IMR-90 (cell line): ENCODE results near the gene EHMT1. TPM values are rescaled to one million over a fixed set of nuclear protein-coding genes. Genes with fewer than 3 reads are reported as not detected.

Experiments
- ATAC-seq: fragments of 200-7000 bp; cut with Tn5 transposase; 2 replicates; pipeline ENCODE4 v1.9.1; 2020; ENCODE audit warnings: low read depth, mild to moderate bottlenecking, moderate library complexity
- BruUV-seq: library from RNA; stranded (reverse); fragments of 400-500 nt; replicated peaks from 2 replicates; lab custom pipeline; 2021; lab: Mats Ljungman, UMichigan
- CTCF ChIA-PET: fragments of 300-600 bp; formaldehyde crosslinking; extraction: SDS; loops from one replicate; lab custom pipeline; 2021; ENCODE audit warnings: antibody characterized with exemption; lab: Yijun Ruan, JAX
- POLR2A ChIA-PET: fragments of 300-600 bp; sonication (Branson Sonifier 250); formaldehyde crosslinking; loops from one replicate; lab custom pipeline; 2022; ENCODE audit warnings: antibody characterized with exemption; ENCODE audit not compliant: unreplicated experiment; lab: Charles Lee
- DNase-seq: peaks from one replicate; pipeline ENCODE4 v3.0.0; 2013
- H2AFZ ChIP-seq: replicated peaks from 2 replicates; pipeline ENCODE3; 2013; ENCODE audit warnings: low read length, mild to moderate bottlenecking; ENCODE audit not compliant: poor library complexity
- H2AK5ac ChIP-seq: 2 replicates; pipeline ENCODE4 v1.6.1; 2013; ENCODE audit warnings: low read depth, low read length, inconsistent platforms
- H2AK9ac ChIP-seq: replicated peaks from 2 replicates; pipeline ENCODE3; 2013; ENCODE audit warnings: mild to moderate bottlenecking, low read depth, low read length, moderate library complexity; ENCODE audit not compliant: poor library complexity
- H2BK120ac ChIP-seq: 2 replicates; pipeline ENCODE4 v1.6.1; 2013; ENCODE audit warnings: low read depth, low read length, inconsistent platforms
- H2BK15ac ChIP-seq: 3 replicates; pipeline ENCODE4 v1.6.1; 2013; ENCODE audit warnings: low read depth, low read length, inconsistent platforms
- H2BK20ac ChIP-seq: 2 replicates; pipeline ENCODE4 v1.6.1; 2013; ENCODE audit warnings: low read depth, mild to moderate bottlenecking, inconsistent platforms, low read length, moderate library complexity
- H2BK5ac ChIP-seq: 2 replicates; pipeline ENCODE4 v1.6.1; 2013; ENCODE audit warnings: mild to moderate bottlenecking, low read depth, low read length, inconsistent platforms; ENCODE audit not compliant: poor library complexity, severe bottlenecking
- H3K14ac ChIP-seq: replicated peaks from 2 replicates; pipeline ENCODE4 v1.6.1; 2013; ENCODE audit warnings: low read depth, low read length, inconsistent platforms
- H3K18ac ChIP-seq: 2 replicates; pipeline ENCODE4 v1.6.1; 2013; ENCODE audit warnings: low read depth, low read length, control low read depth
- H3K23ac ChIP-seq: 2 replicates; pipeline ENCODE4 v1.6.1; 2013; ENCODE audit warnings: low read depth, low read length, inconsistent platforms
- H3K27ac ChIP-seq: 2 replicates; pipeline ENCODE4 v1.5.1; 2013; ENCODE audit warnings: mild to moderate bottlenecking, control low read depth, low read length; ENCODE audit not compliant: insufficient read depth
- H3K27me3 ChIP-seq: 2 replicates; pipeline ENCODE4 v1.6.1; 2013; ENCODE audit warnings: low read length; ENCODE audit not compliant: control insufficient read depth, insufficient read depth
- H3K36me3 ChIP-seq: 2 replicates; pipeline ENCODE4 v1.6.1; 2013; ENCODE audit warnings: low read length, mixed read lengths; ENCODE audit not compliant: control insufficient read depth, insufficient read depth
- H3K4ac ChIP-seq: 2 replicates; pipeline ENCODE4 v1.6.1; 2013; ENCODE audit warnings: low read depth, low read length, inconsistent platforms
- H3K4me1 ChIP-seq: 2 replicates; pipeline ENCODE4 v1.6.1; 2013; ENCODE audit warnings: low read length, mixed read lengths; ENCODE audit not compliant: control insufficient read depth, insufficient read depth
- H3K4me2 ChIP-seq: 2 replicates; pipeline ENCODE4 v1.6.1; 2013; ENCODE audit warnings: low read depth, mild to moderate bottlenecking, control low read depth, low read length, moderate library complexity
- H3K4me3 ChIP-seq: 2 replicates; pipeline ENCODE4 v1.5.1; 2013; ENCODE audit warnings: low read depth, mild to moderate bottlenecking, control low read depth, low read length, moderate library complexity; ENCODE audit not compliant: insufficient read depth
- H3K56ac ChIP-seq: 2 replicates; pipeline ENCODE4 v1.6.1; 2013; ENCODE audit warnings: low read length, inconsistent platforms; ENCODE audit not compliant: insufficient read depth; ENCODE audit errors: extremely low read depth
- H3K79me1 ChIP-seq, 2 experiments: 2 replicates each; pipeline ENCODE4 v1.6.1; 2013; ENCODE audit warnings: low read length in 2 of 2, inconsistent platforms in 1 of 2, low read depth in 1 of 2
- H3K9ac ChIP-seq: 2 replicates; pipeline ENCODE4 v1.6.1; 2013; ENCODE audit warnings: low read depth, low read length, control low read depth
- H3K9me1 ChIP-seq: 2 replicates; pipeline ENCODE4 v1.6.1; 2013; ENCODE audit warnings: low read length, inconsistent platforms; ENCODE audit not compliant: insufficient read depth
- H3K9me3 ChIP-seq: 2 replicates; pipeline ENCODE4 v1.6.1; 2013; ENCODE audit warnings: low read length; ENCODE audit not compliant: control insufficient read depth, insufficient read depth
- H4K20me1 ChIP-seq: 2 replicates; pipeline ENCODE4 v1.6.1; 2013; ENCODE audit warnings: low read length, inconsistent platforms; ENCODE audit not compliant: insufficient read depth
- H4K5ac ChIP-seq: 2 replicates; pipeline ENCODE4 v1.6.1; 2013; ENCODE audit warnings: mild to moderate bottlenecking, low read depth, low read length, control low read depth
- H4K8ac ChIP-seq, 2 experiments: 2 replicates each; pipeline ENCODE4 v1.6.1; 2013; ENCODE audit warnings: low read depth in 2 of 2, low read length in 2 of 2, control low read depth in 1 of 2, inconsistent platforms in 1 of 2
- H4K91ac ChIP-seq: 2 replicates; pipeline ENCODE4 v1.6.1; 2013; ENCODE audit warnings: low read depth, low read length, inconsistent platforms; ENCODE audit not compliant: insufficient read depth
- BHLHE40 ChIP-seq: fragments of 150-350 bp; IDR thresholded peaks from 2 replicates; pipeline ENCODE4 v1.6.1; 2016; ENCODE audit warnings: mild to moderate bottlenecking, low read depth, low read length
- CEBPB ChIP-seq: IDR thresholded peaks from 2 replicates; pipeline ENCODE4 v1.6.1; 2012; ENCODE audit warnings: low read depth, low read length, improper control_type of control experiment
- CHD1 ChIP-seq: IDR thresholded peaks from 2 replicates; pipeline ENCODE4 v1.6.1; 2012; ENCODE audit warnings: low read depth, low read length, improper control_type of control experiment
- FOS ChIP-seq: fragments of 150-350 bp; IDR thresholded peaks from 2 replicates; pipeline ENCODE4 v1.6.1; 2016; ENCODE audit warnings: low read depth, low read length
- MAFK ChIP-seq: IDR thresholded peaks from 2 replicates; pipeline ENCODE4 v1.6.1; 2012; ENCODE audit warnings: low read depth, low read length, improper control_type of control experiment
- MAZ ChIP-seq: IDR thresholded peaks from 2 replicates; pipeline ENCODE4 v1.6.1; 2012; ENCODE audit warnings: low read depth, mild to moderate bottlenecking, low read length, improper control_type of control experiment, moderate library complexity, borderline replicate concordance
- MXI1 ChIP-seq: IDR thresholded peaks from 2 replicates; pipeline ENCODE4 v1.6.1; 2012; ENCODE audit warnings: low read depth, mild to moderate bottlenecking, low read length, moderate library complexity, borderline replicate concordance
- NFE2L2 ChIP-seq: fragments of 150-350 bp; IDR thresholded peaks from 2 replicates; pipeline ENCODE4 v1.6.1; 2016; ENCODE audit warnings: low read depth, mild to moderate bottlenecking, low read length
- POLR2A ChIP-seq: IDR thresholded peaks from 2 replicates; pipeline ENCODE4 v1.6.1; 2012; ENCODE audit warnings: mild to moderate bottlenecking, low read depth, low read length
- RAD21 ChIP-seq: IDR thresholded peaks from 2 replicates; pipeline ENCODE4 v1.6.1; 2012; ENCODE audit warnings: low read length, improper control_type of control experiment
- RCOR1 ChIP-seq: IDR thresholded peaks from 2 replicates; pipeline ENCODE4 v1.6.1; 2012; ENCODE audit warnings: mild to moderate bottlenecking, low read length, improper control_type of control experiment; ENCODE audit not compliant: insufficient replicate concordance
- RFX5 ChIP-seq: IDR thresholded peaks from 2 replicates; pipeline ENCODE4 v1.8.0; 2012; ENCODE audit warnings: low read depth, mild to moderate bottlenecking, low read length, moderate library complexity
- SMC3 ChIP-seq: fragments of 150-350 bp; IDR thresholded peaks from 2 replicates; pipeline ENCODE4 v1.6.1; 2016; ENCODE audit warnings: low read depth, mild to moderate bottlenecking, antibody characterized with exemption, low read length, moderate library complexity
- WGBS, 2 experiments: methylation state at CpG; one replicate each; pipeline versions ENCODE4 v1.1.5 to v1.1.7; 2013; ENCODE audit warnings: missing lambda C conversion rate in 2 of 2; ENCODE audit not compliant: insufficient read length in 1 of 2; ENCODE audit errors: extremely low coverage in 2 of 2; 5-methylcytosine and 5-hydroxymethylcytosine counted together
- dilution Hi-C: fragments of 300-500 bp; cut with HindIII; formaldehyde crosslinking; loops from one replicate; pipeline ENCODE4 v1.14.3; 2018; ENCODE audit warnings: low sequenced_read_pairs; ENCODE audit not compliant: unreplicated experiment
- in situ Hi-C: fragments of 300-500 bp; cut with MboI; formaldehyde crosslinking; loops from 3 replicates; pipeline ENCODE4 v1.14.3; 2019; ENCODE audit warnings: low sequenced_read_pairs, inconsistent platforms, mixed read lengths
- intact Hi-C: fragments of 100-400 bp; cut with micrococcal nuclease; formaldehyde crosslinking; loops from 2 replicates; pipeline ENCODE4 v1.10.0; 2022
- polyA plus RNA-seq, 3 experiments: library from polyadenylated mRNA; depleted of rRNA; stranded (reverse); fragments of >200 nt; gene quantifications; 2 replicates each; pipeline ENCODE4 v1.2.3, GENCODE V29; 2012; ENCODE audit warnings: low replicate concordance in 1 of 3
- total RNA-seq: library from RNA; depleted of rRNA; stranded (reverse); fragments of >200 nt; gene quantifications from 2 replicates; pipeline ENCODE4 v1.2.3, GENCODE V29; 2012
- TF ChIP-seq, protein P1 (sequence below): fragments of 150-350 bp; IDR thresholded peaks from 2 replicates; pipeline ENCODE4 v1.6.1; 2016; ENCODE audit warnings: low read depth, mild to moderate bottlenecking, low read length, moderate library complexity, borderline replicate concordance
- TF ChIP-seq, protein P2 (sequence below): fragments of 150-350 bp; IDR thresholded peaks from 2 replicates; pipeline ENCODE4 v1.6.1; 2017; ENCODE audit warnings: mild to moderate bottlenecking, antibody characterized with exemption, low read length, low read depth
- TF ChIP-seq, protein P3 (sequence below): conservative IDR thresholded peaks from 2 replicates; pipeline ENCODE4 v1.5.1; 2012; ENCODE audit warnings: mild to moderate bottlenecking, low read depth, low read length, improper control_type of control experiment

The EHMT1 gene
- total and polyA plus RNA-seq, 2 of the 4 experiments (the other 2 are of a cell fraction): 32.8 to 35.1 TPM

DNA sequence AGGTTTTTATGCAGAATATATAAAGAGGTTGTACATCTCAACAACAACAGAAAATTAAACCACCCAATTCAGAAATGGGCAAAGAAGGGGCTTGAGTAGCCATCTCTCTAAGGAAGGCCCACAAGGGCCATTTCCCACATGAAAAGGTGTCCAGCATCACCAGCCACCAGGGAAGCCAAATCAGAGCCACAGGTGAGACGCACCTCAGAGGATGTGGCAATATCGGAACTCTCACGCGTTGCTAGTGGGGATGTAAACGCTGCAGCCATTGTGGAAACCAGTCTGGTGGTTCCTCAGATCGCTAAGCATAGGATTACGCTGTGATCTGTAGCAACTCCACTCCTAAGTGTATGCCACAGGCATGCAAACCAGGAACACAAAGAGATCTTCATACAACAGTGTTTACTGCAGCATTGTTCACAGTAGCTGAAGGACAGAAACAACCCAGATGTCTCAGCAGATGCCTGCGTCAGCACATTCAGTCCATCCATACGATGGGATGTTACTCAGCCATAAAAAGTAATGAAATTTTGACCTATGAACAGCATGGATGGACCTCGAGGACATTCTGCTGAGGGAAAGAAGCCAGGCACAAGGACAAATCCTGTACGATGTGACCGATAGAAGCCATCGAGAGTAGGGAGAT is 174.5 kb downstream of the EHMT1 start:
- H2AK9ac ChIP-seq: no peak overlapping the region
- no peak overlapping the region for H3K18ac ChIP-seq
- BruUV-seq: no TSS peak
- H3K79me1 ChIP-seq: peaks cover 0 to 5% of the 10 kb centered on the region in 2 experiments; a peak in 1 of 4 replicates
- TF ChIP-seq RAD21: no peak
- TF ChIP-seq CEBPB: no peak
- TF ChIP-seq, protein P1, sequence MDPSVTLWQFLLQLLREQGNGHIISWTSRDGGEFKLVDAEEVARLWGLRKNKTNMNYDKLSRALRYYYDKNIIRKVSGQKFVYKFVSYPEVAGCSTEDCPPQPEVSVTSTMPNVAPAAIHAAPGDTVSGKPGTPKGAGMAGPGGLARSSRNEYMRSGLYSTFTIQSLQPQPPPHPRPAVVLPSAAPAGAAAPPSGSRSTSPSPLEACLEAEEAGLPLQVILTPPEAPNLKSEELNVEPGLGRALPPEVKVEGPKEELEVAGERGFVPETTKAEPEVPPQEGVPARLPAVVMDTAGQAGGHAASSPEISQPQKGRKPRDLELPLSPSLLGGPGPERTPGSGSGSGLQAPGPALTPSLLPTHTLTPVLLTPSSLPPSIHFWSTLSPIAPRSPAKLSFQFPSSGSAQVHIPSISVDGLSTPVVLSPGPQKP: no peak
- no peak for TF ChIP-seq CHD1
- TF ChIP-seq, protein P2, sequence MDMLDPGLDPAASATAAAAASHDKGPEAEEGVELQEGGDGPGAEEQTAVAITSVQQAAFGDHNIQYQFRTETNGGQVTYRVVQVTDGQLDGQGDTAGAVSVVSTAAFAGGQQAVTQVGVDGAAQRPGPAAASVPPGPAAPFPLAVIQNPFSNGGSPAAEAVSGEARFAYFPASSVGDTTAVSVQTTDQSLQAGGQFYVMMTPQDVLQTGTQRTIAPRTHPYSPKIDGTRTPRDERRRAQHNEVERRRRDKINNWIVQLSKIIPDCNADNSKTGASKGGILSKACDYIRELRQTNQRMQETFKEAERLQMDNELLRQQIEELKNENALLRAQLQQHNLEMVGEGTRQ: no peak
- TF ChIP-seq, protein P3, sequence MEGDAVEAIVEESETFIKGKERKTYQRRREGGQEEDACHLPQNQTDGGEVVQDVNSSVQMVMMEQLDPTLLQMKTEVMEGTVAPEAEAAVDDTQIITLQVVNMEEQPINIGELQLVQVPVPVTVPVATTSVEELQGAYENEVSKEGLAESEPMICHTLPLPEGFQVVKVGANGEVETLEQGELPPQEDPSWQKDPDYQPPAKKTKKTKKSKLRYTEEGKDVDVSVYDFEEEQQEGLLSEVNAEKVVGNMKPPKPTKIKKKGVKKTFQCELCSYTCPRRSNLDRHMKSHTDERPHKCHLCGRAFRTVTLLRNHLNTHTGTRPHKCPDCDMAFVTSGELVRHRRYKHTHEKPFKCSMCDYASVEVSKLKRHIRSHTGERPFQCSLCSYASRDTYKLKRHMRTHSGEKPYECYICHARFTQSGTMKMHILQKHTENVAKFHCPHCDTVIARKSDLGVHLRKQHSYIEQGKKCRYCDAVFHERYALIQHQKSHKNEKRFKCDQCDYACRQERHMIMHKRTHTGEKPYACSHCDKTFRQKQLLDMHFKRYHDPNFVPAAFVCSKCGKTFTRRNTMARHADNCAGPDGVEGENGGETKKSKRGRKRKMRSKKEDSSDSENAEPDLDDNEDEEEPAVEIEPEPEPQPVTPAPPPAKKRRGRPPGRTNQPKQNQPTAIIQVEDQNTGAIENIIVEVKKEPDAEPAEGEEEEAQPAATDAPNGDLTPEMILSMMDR: no peak
- no peak for TF ChIP-seq SMC3
- TF ChIP-seq RCOR1: no peak
- no peak for TF ChIP-seq FOS
- TF ChIP-seq MXI1: no peak
- TF ChIP-seq MAZ: no peak
- TF ChIP-seq BHLHE40: no peak
- no peak for TF ChIP-seq MAFK
- TF ChIP-seq NFE2L2: no peak
- TF ChIP-seq POLR2A: no peak
- TF ChIP-seq RFX5: no peak
- no peak overlapping the region for H3K56ac ChIP-seq
- H3K9me1 ChIP-seq: no peaks in the 10 kb centered on the region; the same call in 1 of the 2 replicates
- H4K20me1 ChIP-seq: peaks cover 5% of the 10 kb centered on the region; the same call in 1 of the 2 replicates
- H3K27me3 ChIP-seq: no peaks in the 10 kb centered on the region
- no peaks in the 10 kb centered on the region for H3K9me3 ChIP-seq
- 95% methylated on average over 6 of the region's 13 CpGs; no CpG with 5 or more reads in 1 of the 2 experiments for WGBS, 2 experiments
- intact Hi-C loops: no loop called here
- DNase-seq: no peak
- no peak for ATAC-seq
- no peak overlapping the region for H2AK5ac ChIP-seq
- H3K4ac ChIP-seq: no peak overlapping the region
- H2BK20ac ChIP-seq: no peak overlapping the region
- H3K4me1 ChIP-seq: no peaks in the 10 kb centered on the region
- H2BK5ac ChIP-seq: no peak overlapping the region
- dilution Hi-C loops: no loop called here
- no peak overlapping the region for H2BK15ac ChIP-seq
- H2BK120ac ChIP-seq: no peak overlapping the region
- H4K8ac ChIP-seq: no peak overlapping the region
- no peak overlapping the region for H3K4me3 ChIP-seq
- H3K14ac ChIP-seq: no peak overlapping the region
- no peak overlapping the region for H3K27ac ChIP-seq
- CTCF ChIA-PET: no interaction called here
- no peak overlapping the region for H3K9ac ChIP-seq
- H3K23ac ChIP-seq: no peak overlapping the region
- no peak overlapping the region for H2AFZ ChIP-seq
- in situ Hi-C loops: no loop called here
- POLR2A ChIA-PET: no interaction called here
- no peak overlapping the region for H4K91ac ChIP-seq
- no peak overlapping the region for H4K5ac ChIP-seq
- H3K4me2 ChIP-seq: no peak overlapping the region
- peaks cover 41% of the 10 kb centered on the region for H3K36me3 ChIP-seq
